Muscle layer of duodenum (tissue), 2 donors: ENCODE results near the gene TBC1D25.

Experiments
- H3K27ac ChIP-seq: one replicate; pipeline ENCODE4 v1.7.0; 2013; ENCODE audit warnings: mild to moderate bottlenecking, low read length
- H3K27me3 ChIP-seq: one replicate; pipeline ENCODE4 v1.7.0; 2013; ENCODE audit warnings: low read depth, mild to moderate bottlenecking, control low read depth, low read length
- H3K36me3 ChIP-seq, 2 donors: one replicate each; pipeline ENCODE4 v1.7.0; 2013; ENCODE audit warnings: low read length in 2 of 2, control low read depth in 1 of 2, mild to moderate bottlenecking in 1 of 2; ENCODE audit not compliant: insufficient read depth in 2 of 2, control insufficient read depth in 1 of 2
- H3K4me1 ChIP-seq, 2 donors: one replicate each; pipeline ENCODE4 v1.7.0; 2013; ENCODE audit warnings: low read length in 2 of 2, mild to moderate bottlenecking in 2 of 2, control low read depth in 1 of 2, moderate library complexity in 1 of 2; ENCODE audit not compliant: insufficient read depth in 2 of 2, control insufficient read depth in 1 of 2
- H3K4me3 ChIP-seq, 2 donors: one replicate each; pipeline ENCODE4 v1.7.0; 2013; ENCODE audit warnings: low read length in 2 of 2, low read depth in 1 of 2, mild to moderate bottlenecking in 1 of 2
- H3K9me3 ChIP-seq, 2 donors: one replicate each; pipeline ENCODE4 v1.7.0; 2013; ENCODE audit warnings: low read length in 2 of 2, control low read depth in 1 of 2, mild to moderate bottlenecking in 1 of 2; ENCODE audit not compliant: control insufficient read depth in 1 of 2
- donor health status: healthy.

Gene TBC1D25

DNA sequence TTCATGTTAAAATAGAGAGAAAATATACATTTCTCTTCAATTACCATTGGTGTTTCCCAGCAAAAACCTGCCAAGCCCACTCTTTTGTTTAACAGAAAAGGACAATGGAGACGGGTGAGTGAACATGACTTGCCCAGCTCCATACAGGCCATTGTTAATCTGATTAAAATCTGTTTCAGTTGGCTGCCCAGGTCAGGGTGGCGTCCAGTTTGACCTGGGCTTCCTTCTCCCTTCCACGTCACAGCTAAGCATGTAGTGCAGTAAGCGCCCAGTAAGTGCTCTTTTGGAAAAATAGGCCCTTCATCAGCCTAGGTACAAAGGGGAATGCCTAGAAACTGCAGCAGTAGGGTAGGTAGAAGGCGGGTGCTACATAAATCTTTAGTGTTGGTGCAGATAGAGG lies 32.3 kb upstream of the TBC1D25 start:
- H3K27ac ChIP-seq: no peak overlapping the region
- peaks cover 0 to 8% of the 10 kb centered on the region in 2 donors for H3K4me1 ChIP-seq
- H3K4me3 ChIP-seq: no peak overlapping the region
- H3K9me3 ChIP-seq: no peaks in the 10 kb centered on the region
- peaks cover 0 to 2% of the 10 kb centered on the region in 2 donors for H3K36me3 ChIP-seq
- H3K27me3 ChIP-seq: no peaks in the 10 kb centered on the region

GRCh38 chrX:48508400-48509244 lies 30.9 kb upstream of the TBC1D25 start, which contains the start of gene PORCN:
Gene PORCN, plus strand, starts transcription at chrX:48508992. Its CDS starts 829 bp downstream, at chrX:48509821.
- Histone ChIP-seq H3K4me1 (peaks cover 0 to 8% of the 10 kb centered on the region in 2 donors), H3K27me3 (no peaks in the 10 kb centered on the region), H3K9me3 (no peaks in the 10 kb centered on the region), H3K27ac (peak within 1 kb of the TSS; percentile 60), H3K4me3 (peak within 1 kb of the TSS; percentile 73 to 79), H3K36me3 (peaks cover 0 to 4% of the 10 kb centered on the region in 2 donors)

- peak overlapping the region; percentile 73 to 79 for H3K4me3 ChIP-seq
- peaks cover 0 to 4% of the 10 kb centered on the region in 2 donors for H3K36me3 ChIP-seq
- peaks cover 0 to 8% of the 10 kb centered on the region in 2 donors for H3K4me1 ChIP-seq
- H3K27me3 ChIP-seq: no peaks in the 10 kb centered on the region
- no peak overlapping the region for H3K27ac ChIP-seq
- H3K9me3 ChIP-seq: no peaks in the 10 kb centered on the region
Measured at GRCh38 chrX:48509245-48509590, 30.3 kb upstream of the TBC1D25 start.

GRCh38 chrX:48509619-48510018 lies 29.9 kb upstream of the TBC1D25 start:
- Histone ChIP-seq H3K4me3 (peak overlapping the region; percentile 73 to 79), H3K9me3 (no peaks in the 10 kb centered on the region), H3K4me1 (peaks cover 0 to 8% of the 10 kb centered on the region in 2 donors), H3K27ac (no peak overlapping the region), H3K36me3 (peaks cover 0 to 7% of the 10 kb centered on the region in 2 donors), H3K27me3 (no peaks in the 10 kb centered on the region)

DNA sequence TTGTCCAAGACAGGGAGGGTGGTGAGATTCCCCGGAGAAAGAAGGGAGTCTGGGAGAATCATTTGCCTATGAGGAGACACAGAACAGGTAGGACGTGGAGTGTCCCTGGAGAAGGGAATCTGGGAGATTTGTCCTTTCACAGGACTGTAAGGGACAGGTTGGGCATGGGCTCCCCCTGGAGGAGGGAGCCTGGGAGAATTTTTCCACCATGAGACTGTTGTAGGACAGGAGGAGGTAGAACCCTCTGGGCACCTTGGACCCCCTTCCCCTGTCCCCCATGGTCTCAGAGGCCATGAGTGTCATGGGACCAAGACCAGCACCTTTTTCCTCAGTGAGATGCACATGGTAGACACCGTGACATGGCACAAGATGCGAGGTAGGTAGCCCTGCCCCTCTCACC lies 28.0 kb upstream of the TBC1D25 start:
- H3K27ac ChIP-seq: no peak overlapping the region
- H3K27me3 ChIP-seq: no peaks in the 10 kb centered on the region
- H3K4me3 ChIP-seq: no peak overlapping the region
- no peaks in the 10 kb centered on the region for H3K9me3 ChIP-seq
- H3K4me1 ChIP-seq: peaks cover 0 to 8% of the 10 kb centered on the region in 2 donors
- peaks cover 0 to 14% of the 10 kb centered on the region in 2 donors for H3K36me3 ChIP-seq

GRCh38 chrX:48512371-48512935 lies 27.1 kb upstream of the TBC1D25 start:
- H3K27ac ChIP-seq: no peak overlapping the region
- no peaks in the 10 kb centered on the region for H3K9me3 ChIP-seq
- H3K36me3 ChIP-seq: peaks cover 0 to 14% of the 10 kb centered on the region in 2 donors
- H3K27me3 ChIP-seq: no peaks in the 10 kb centered on the region
- peaks cover 0 to 8% of the 10 kb centered on the region in 2 donors for H3K4me1 ChIP-seq
- no peak overlapping the region for H3K4me3 ChIP-seq

- Histone ChIP-seq H3K27me3 (no peaks in the 10 kb centered on the region), H3K36me3 (peaks cover 0 to 14% of the 10 kb centered on the region in 2 donors), H3K4me1 (peaks cover 0 to 8% of the 10 kb centered on the region in 2 donors), H3K4me3 (no peak overlapping the region), H3K9me3 (no peaks in the 10 kb centered on the region), H3K27ac (no peak overlapping the region)
Measured at GRCh38 chrX:48513670-48514069, 25.8 kb upstream of the TBC1D25 start.

GRCh38 chrX:48514126-48514806 lies 25.2 kb upstream of the TBC1D25 start:
- no peaks in the 10 kb centered on the region for H3K9me3 ChIP-seq
- peaks cover 0 to 14% of the 10 kb centered on the region in 2 donors for H3K36me3 ChIP-seq
- peaks cover 0 to 8% of the 10 kb centered on the region in 2 donors for H3K4me1 ChIP-seq
- H3K4me3 ChIP-seq: no peak overlapping the region
- no peaks in the 10 kb centered on the region for H3K27me3 ChIP-seq
- no peak overlapping the region for H3K27ac ChIP-seq

DNA sequence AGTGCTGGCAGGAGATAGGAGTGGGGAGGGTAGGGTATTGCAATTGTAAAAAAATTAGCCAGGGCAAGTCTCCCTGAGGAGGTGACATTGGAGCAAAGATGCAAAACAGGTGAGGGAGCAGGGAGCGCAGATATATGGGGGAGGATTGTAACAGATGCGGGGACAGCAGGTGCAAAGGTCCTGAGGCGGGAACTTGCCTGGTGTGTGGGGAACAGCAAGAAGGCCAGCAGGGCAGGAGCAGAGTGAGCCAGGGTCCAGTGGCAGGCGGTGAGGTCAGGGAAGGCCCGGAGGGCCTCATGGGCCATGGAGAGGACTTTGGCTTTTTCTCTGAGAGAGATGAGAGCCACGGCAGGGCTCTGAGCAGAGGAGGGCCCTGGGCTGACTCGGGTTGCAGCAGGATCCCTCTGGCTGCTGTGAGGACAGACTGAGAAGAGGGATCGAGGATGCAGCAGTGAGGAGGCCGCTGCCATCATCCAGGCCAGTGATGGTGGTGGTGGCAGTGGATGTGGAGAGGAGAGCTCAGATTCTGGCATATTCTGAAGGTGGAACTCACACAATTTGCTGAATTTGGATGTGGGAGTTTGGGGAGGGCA lies 24.6 kb upstream of the TBC1D25 start:
- H3K27me3 ChIP-seq: no peaks in the 10 kb centered on the region
- peaks cover 0 to 14% of the 10 kb centered on the region in 2 donors for H3K36me3 ChIP-seq
- H3K9me3 ChIP-seq: no peaks in the 10 kb centered on the region
- H3K4me3 ChIP-seq: no peak overlapping the region
- peaks cover 0 to under 1% of the 10 kb centered on the region in 2 donors for H3K4me1 ChIP-seq
- H3K27ac ChIP-seq: no peak overlapping the region

DNA sequence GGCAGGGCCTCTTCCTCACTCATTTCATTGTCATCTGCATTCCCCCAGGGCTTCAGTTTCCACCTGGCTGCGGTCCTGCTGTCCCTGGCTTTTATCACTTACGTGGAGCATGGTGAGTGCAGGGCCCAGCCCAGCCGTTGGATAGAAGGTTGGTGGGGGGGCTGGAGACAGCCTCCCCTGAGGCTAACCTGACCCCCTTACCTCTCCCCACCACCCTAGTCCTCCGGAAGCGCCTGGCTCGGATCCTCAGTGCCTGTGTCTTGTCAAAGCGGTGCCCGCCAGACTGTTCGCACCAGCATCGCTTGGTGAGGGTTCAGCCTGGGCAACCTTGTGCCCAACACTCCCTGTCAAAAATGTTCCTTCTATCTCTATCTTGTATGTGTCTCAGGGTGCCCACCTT lies 23.7 kb upstream of the TBC1D25 start:
- H3K27me3 ChIP-seq: no peaks in the 10 kb centered on the region
- H3K4me3 ChIP-seq: no peak overlapping the region
- H3K4me1 ChIP-seq: no peaks in the 10 kb centered on the region
- no peak overlapping the region for H3K27ac ChIP-seq
- no peaks in the 10 kb centered on the region for H3K9me3 ChIP-seq
- H3K36me3 ChIP-seq: peaks cover 0 to 14% of the 10 kb centered on the region in 2 donors

DNA sequence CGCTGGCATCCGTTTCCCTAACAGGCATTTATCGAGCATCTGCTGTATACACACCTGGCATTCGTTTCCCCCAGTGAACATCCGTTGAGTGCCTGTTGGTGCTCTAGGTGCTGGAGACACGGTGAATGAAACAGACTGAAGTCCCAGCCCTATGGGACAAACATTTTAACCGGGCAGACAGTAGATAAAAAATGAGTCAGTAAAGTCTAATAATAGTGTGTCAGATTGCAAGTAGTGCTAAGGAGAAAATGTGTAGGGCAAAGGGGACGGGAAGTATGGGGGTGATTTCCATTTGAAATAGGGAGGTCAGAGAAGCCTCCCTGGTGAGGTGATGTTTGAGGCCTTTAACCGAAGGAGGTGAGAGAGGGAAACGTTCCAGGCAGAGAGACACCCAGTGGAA lies 23.2 kb upstream of the TBC1D25 start:
- no peaks in the 10 kb centered on the region for H3K4me1 ChIP-seq
- H3K27me3 ChIP-seq: no peaks in the 10 kb centered on the region
- H3K36me3 ChIP-seq: peaks cover 0 to 14% of the 10 kb centered on the region in 2 donors
- no peak overlapping the region for H3K27ac ChIP-seq
- H3K4me3 ChIP-seq: no peak overlapping the region
- H3K9me3 ChIP-seq: no peaks in the 10 kb centered on the region
